A549 (cell line): ENCODE data around the gene TYW3. TPM values are rescaled to one million over a fixed set of nuclear protein-coding genes. Genes with fewer than 3 reads are reported as not detected.

Experiments
- ATAC-seq, 2 experiments: fragments of 200-7000 bp in 1 of 2; fragments of >200 bp in 1 of 2; cut with Nextera tagmentation in 1 of 2; cut with Tn5 transposase in 1 of 2; 3 replicates each; pipeline versions ENCODE4 v1.8.0 to v1.9.1; 2018 to 2020; ENCODE audit warnings: mild to moderate bottlenecking in 1 of 2, moderate library complexity in 1 of 2
- CTCF ChIA-PET: fragments of 300-600 bp; sonication (Branson Sonifier 250); formaldehyde crosslinking; extraction: SDS; loops from one replicate; lab custom pipeline; 2021; ENCODE audit warnings: antibody characterized with exemption, inconsistent platforms; lab: Yijun Ruan, JAX
- POLR2A ChIA-PET: fragments of 350-600 bp; formaldehyde crosslinking; extraction: SDS; loops from one replicate; lab custom pipeline; 2021; ENCODE audit warnings: antibody characterized with exemption, inconsistent platforms; lab: Yijun Ruan, JAX
- DNase-seq, 2 experiments: peaks; one replicate each; pipeline versions ENCODE4 v3.0.0 to v3.0.0-alpha.2; 2011 to 2016; ENCODE audit warnings: low read depth in 1 of 2, low spot score in 1 of 2
- FAIRE-seq: peaks from 2 replicates; lab custom pipeline; 2011; peaks lifted over from hg19 to GRCh38; lab: Jason Lieb, UNC
- H3K27ac ChIP-seq, 2 experiments: fragments of >200 bp; sonication (Bioruptor Twin); formaldehyde crosslinking; 3 replicates each; pipeline ENCODE4 v1.5.1; 2016 to 2017
- H3K4me1 ChIP-seq: fragments of >200 bp; sonication (Bioruptor Twin); formaldehyde crosslinking; 3 replicates; pipeline ENCODE4 v1.6.1; 2016
- H3K4me2 ChIP-seq: fragments of >200 bp; sonication (Bioruptor Twin); formaldehyde crosslinking; 3 replicates; pipeline ENCODE4 v1.6.1; 2016
- H3K4me3 ChIP-seq: fragments of >200 bp; sonication (Bioruptor Twin); formaldehyde crosslinking; 3 replicates; pipeline ENCODE4 v1.5.1; 2016
- H3K9me3 ChIP-seq: fragments of >200 bp; sonication (Bioruptor Twin); formaldehyde crosslinking; 3 replicates; pipeline ENCODE4 v1.6.1; 2016
- CHD2 ChIP-seq: fragments of 150-350 bp; IDR thresholded peaks from 2 replicates; pipeline ENCODE4 v1.6.1; 2014; ENCODE audit warnings: low read length; ENCODE audit not compliant: partially characterized antibody
- ESRRA ChIP-seq: fragments of 150-350 bp; IDR thresholded peaks from 2 replicates; pipeline ENCODE4 v1.6.1; 2014; ENCODE audit warnings: mild to moderate bottlenecking, low read length, borderline replicate concordance
- FOSB ChIP-seq: fragments of 250-450 bp; sonication (Bioruptor Pico); IDR thresholded peaks from 2 replicates; pipeline ENCODE4 v1.5.0; 2020; ENCODE audit warnings: mild to moderate bottlenecking, moderate library complexity
- HEYL ChIP-seq: fragments of 250-450 bp; sonication (Bioruptor Pico); IDR thresholded peaks from 2 replicates; pipeline ENCODE4 v1.8.0; 2021; ENCODE audit warnings: mild to moderate bottlenecking, moderate library complexity
- HOXB13 ChIP-seq: fragments of 250-450 bp; sonication (Bioruptor Pico); IDR thresholded peaks from 2 replicates; pipeline ENCODE4 v1.5.0; 2020; ENCODE audit warnings: low read depth, mild to moderate bottlenecking, moderate library complexity
- JUN ChIP-seq, 2 experiments: fragments of >200 bp; sonication (Bioruptor Twin); formaldehyde crosslinking; IDR thresholded peaks; 2 replicates in 1 of 2; 3 replicates in 1 of 2; pipeline ENCODE4 v1.6.1; 2016 to 2017
- KDM1A ChIP-seq: fragments of 200-600 bp; sonication (generic); IDR thresholded peaks from 2 replicates; pipeline ENCODE4 v1.6.1; 2016; ENCODE audit warnings: low read depth, mild to moderate bottlenecking
- KDM5A ChIP-seq: fragments of 200-600 bp; sonication (generic); IDR thresholded peaks from 2 replicates; pipeline ENCODE4 v1.6.1; 2016; ENCODE audit warnings: antibody characterized with exemption, mild to moderate bottlenecking
- MAFK ChIP-seq: fragments of 450-650 bp; IDR thresholded peaks from 2 replicates; pipeline ENCODE4 v1.6.1; 2014; ENCODE audit not compliant: partially characterized antibody
- MAX ChIP-seq: IDR thresholded peaks from 2 replicates; pipeline ENCODE4 v1.6.1; 2012
- MYC ChIP-seq: IDR thresholded peaks from 2 replicates; pipeline ENCODE4 v1.6.1; 2012; ENCODE audit warnings: mild to moderate bottlenecking, inconsistent platforms, low read length, improper control_type of control experiment, borderline replicate concordance
- NFE2L2 ChIP-seq: fragments of 150-350 bp; conservative IDR thresholded peaks from 2 replicates; pipeline ENCODE4 v1.6.1; 2014; ENCODE audit warnings: low read length
- NPAS2 ChIP-seq: fragments of 250-450 bp; sonication (Bioruptor Pico); IDR thresholded peaks from 2 replicates; pipeline ENCODE4 v1.8.0; 2022; ENCODE audit warnings: mild to moderate bottlenecking, moderate library complexity, borderline replicate concordance
- RAD21 ChIP-seq, 2 experiments: fragments of >200 bp in 1 of 2; sonication (Bioruptor Twin) in 1 of 2; formaldehyde crosslinking in 1 of 2; IDR thresholded peaks in 1 of 2; conservative IDR thresholded peaks in 1 of 2; 2 replicates in 1 of 2; 3 replicates in 1 of 2; pipeline ENCODE4 v1.6.1; 2012 to 2018; ENCODE audit warnings: inconsistent platforms in 1 of 2
- RARB ChIP-seq: fragments of 250-450 bp; sonication (Bioruptor Pico); IDR thresholded peaks from 2 replicates; pipeline ENCODE4 v1.8.0; 2021; ENCODE audit warnings: mild to moderate bottlenecking, moderate library complexity
- REST ChIP-seq: fragments of 200-600 bp; sonication (generic); IDR thresholded peaks from 2 replicates; pipeline ENCODE4 v1.6.1; 2016; ENCODE audit warnings: antibody characterized with exemption, mild to moderate bottlenecking, moderate library complexity
- SMC3 ChIP-seq: fragments of >200 bp; sonication (Bioruptor Twin); formaldehyde crosslinking; IDR thresholded peaks from 3 replicates; pipeline ENCODE4 v1.6.1; 2018; ENCODE audit warnings: inconsistent platforms
- TFCP2L1 ChIP-seq: fragments of 250-450 bp; sonication (Bioruptor Pico); IDR thresholded peaks from 2 replicates; pipeline ENCODE4 v1.5.0; 2021; ENCODE audit warnings: mild to moderate bottlenecking
- ZC3H11A ChIP-seq: fragments of 450-650 bp; IDR thresholded peaks from 2 replicates; pipeline ENCODE4 v1.6.1; 2014; ENCODE audit warnings: antibody characterized with exemption, mild to moderate bottlenecking
- ZSCAN20 ChIP-seq: fragments of 250-450 bp; sonication (Bioruptor Pico); IDR thresholded peaks from 2 replicates; pipeline ENCODE4 v1.8.0; 2022; ENCODE audit warnings: mild to moderate bottlenecking, moderate library complexity
- WGBS: methylation state at CpG from one replicate; pipeline ENCODE4 v1.1.6; 2017; ENCODE audit errors: missing lambda C conversion rate; 5-methylcytosine and 5-hydroxymethylcytosine counted together
- polyA plus RNA-seq, 4 experiments: library from polyadenylated mRNA; depleted of rRNA in 3 of 4; stranded (reverse); fragments of >200 nt; fragmentation: RNase III in 1 of 4; extraction: RNeasy Plus Mini Kit Qiagen cat#74134 plus additional on column Dnase treatment in 1 of 4; gene quantifications; 2 replicates in 3 of 4; 3 replicates in 1 of 4; pipeline ENCODE4 v1.2.3, GENCODE V29; 2011 to 2017
- TF ChIP-seq, protein P1 (sequence below): fragments of >200 bp; sonication (Bioruptor Twin); formaldehyde crosslinking; IDR thresholded peaks from 3 replicates; pipeline ENCODE4 v1.6.1; 2016
- TF ChIP-seq, protein P2 (sequence below): fragments of 150-350 bp; IDR thresholded peaks from 2 replicates; pipeline ENCODE4 v1.6.1; 2014; ENCODE audit warnings: low read depth, mild to moderate bottlenecking, low read length
- TF ChIP-seq, protein P3 (sequence below): IDR thresholded peaks from 2 replicates; pipeline ENCODE4 v1.6.1; 2012
- TF ChIP-seq, protein P4 (sequence below): IDR thresholded peaks from 2 replicates; pipeline ENCODE4 v1.6.1; 2012; ENCODE audit warnings: low read depth, borderline replicate concordance

Gene TYW3
- polyA plus RNA-seq, 2 of the 4 experiments (the other 2 are of a cell fraction) = 17.1 to 33.1 TPM

GRCh38 chr1:74780594-74780993 lies 47.6 kb downstream of the TYW3 start:
- Histone ChIP-seq H3K4me2 (no peak overlapping the region), H3K27ac (no peak overlapping the region), H3K4me1 (no peaks in the 10 kb centered on the region), H3K4me3 (no peak overlapping the region), H3K9me3 (no peaks in the 10 kb centered on the region)
- ATAC-seq (no peak), DNase-seq (no peak), FAIRE-seq (no peak)
- no peak for TF ChIP-seq HEYL (CRISPR knock-in tag)
- peak; percentile 8 for TF ChIP-seq MAFK
- ChIA-PET CTCF (interaction anchor here (0.7 to 0.9 kb wide), 2 partner anchors 8 to 278 kb away, joined by 3 read pairs; no protein-coding TSS in a partner anchor), POLR2A (no interaction called here)
- WGBS = 54% methylated on average over 2 of the region's 2 CpGs

DNA sequence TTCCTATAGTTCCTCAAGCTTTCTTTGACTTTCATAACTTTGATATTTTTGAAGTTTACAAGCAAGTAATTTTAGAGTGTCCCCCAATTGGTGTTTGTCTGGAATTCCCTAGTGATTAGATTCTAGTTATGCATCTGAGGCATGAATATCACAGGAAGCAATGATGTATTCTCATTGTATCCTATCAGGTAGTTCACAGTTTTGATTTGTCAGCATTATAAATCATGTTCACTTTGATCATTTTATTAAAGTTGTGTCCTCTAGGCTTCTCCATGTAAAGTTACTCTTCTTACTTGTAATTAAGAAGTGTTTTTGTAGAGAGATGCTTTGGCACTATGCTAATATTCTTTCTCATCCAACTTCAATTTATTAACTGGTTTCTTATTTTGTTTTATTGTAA lies 53.0 kb downstream of the TYW3 start:
- CTCF ChIA-PET = no interaction called here
- POLR2A ChIA-PET = no interaction called here
- Histone ChIP-seq H3K9me3 (no peaks in the 10 kb centered on the region), H3K4me1 (no peaks in the 10 kb centered on the region)
- ATAC-seq = no peak
- TF ChIP-seq JUN (IDR thresholded peaks at IDR 0.05) (no peak), MAFK (peak; percentile 66)
- TF ChIP-seq, all 56 proteins: peak for 1
- no peak for FAIRE-seq
- no peak for DNase-seq
- H3K27ac ChIP-seq = no peak overlapping the region
- no peak overlapping the region for H3K4me2 ChIP-seq
- H3K4me3 ChIP-seq = no peak overlapping the region

DNA sequence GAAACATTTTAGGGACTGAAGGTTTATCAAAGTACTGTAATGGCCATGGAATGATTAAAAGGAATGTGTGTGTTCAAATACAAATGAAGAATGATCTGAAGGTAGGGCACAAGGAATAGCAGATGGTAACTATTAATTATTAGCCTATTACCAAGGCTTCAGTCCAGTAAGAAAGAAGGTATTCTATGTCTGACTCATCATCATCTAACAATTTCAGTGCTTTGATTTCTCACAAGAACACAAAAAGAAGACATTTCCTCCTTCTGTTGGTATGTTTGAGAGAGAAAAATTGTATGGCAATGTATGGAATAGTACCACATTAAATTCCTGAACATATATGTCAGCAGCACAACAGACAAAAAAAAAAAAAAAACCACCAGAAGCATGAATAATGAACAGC lies 57.5 kb downstream of the TYW3 start:
- no peak for TF ChIP-seq REST
- TF ChIP-seq ESRRA = no peak
- TF ChIP-seq ZC3H11A = no peak
- TF ChIP-seq ZSCAN20 (CRISPR knock-in tag) = no peak
- no peak for TF ChIP-seq MYC
- TF ChIP-seq CHD2 = no peak
- TF ChIP-seq SMC3 = no peak
- TF ChIP-seq HOXB13 (CRISPR knock-in tag) = no peak
- no peak for TF ChIP-seq KDM5A
- TF ChIP-seq HEYL (CRISPR knock-in tag) = no peak
- TF ChIP-seq RARB (CRISPR knock-in tag) = no peak
- no peak for TF ChIP-seq KDM1A
- no peak for TF ChIP-seq NFE2L2
- TF ChIP-seq TFCP2L1 (CRISPR knock-in tag) = no peak
- TF ChIP-seq, protein P1, sequence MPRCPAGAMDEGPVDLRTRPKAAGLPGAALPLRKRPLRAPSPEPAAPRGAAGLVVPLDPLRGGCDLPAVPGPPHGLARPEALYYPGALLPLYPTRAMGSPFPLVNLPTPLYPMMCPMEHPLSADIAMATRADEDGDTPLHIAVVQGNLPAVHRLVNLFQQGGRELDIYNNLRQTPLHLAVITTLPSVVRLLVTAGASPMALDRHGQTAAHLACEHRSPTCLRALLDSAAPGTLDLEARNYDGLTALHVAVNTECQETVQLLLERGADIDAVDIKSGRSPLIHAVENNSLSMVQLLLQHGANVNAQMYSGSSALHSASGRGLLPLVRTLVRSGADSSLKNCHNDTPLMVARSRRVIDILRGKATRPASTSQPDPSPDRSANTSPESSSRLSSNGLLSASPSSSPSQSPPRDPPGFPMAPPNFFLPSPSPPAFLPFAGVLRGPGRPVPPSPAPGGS = no peak
- ATAC-seq (no peak), FAIRE-seq (no peak), DNase-seq (no peak)
- Histone ChIP-seq H3K4me1 (no peaks in the 10 kb centered on the region), H3K4me2 (no peak overlapping the region), H3K4me3 (no peak overlapping the region), H3K9me3 (no peaks in the 10 kb centered on the region), H3K27ac (no peak overlapping the region)
- CTCF ChIA-PET = no interaction called here
- POLR2A ChIA-PET = interaction anchor here (0.6 kb wide), 1 partner anchor 95 kb away, joined by 3 read pairs; no protein-coding TSS in a partner anchor

DNA sequence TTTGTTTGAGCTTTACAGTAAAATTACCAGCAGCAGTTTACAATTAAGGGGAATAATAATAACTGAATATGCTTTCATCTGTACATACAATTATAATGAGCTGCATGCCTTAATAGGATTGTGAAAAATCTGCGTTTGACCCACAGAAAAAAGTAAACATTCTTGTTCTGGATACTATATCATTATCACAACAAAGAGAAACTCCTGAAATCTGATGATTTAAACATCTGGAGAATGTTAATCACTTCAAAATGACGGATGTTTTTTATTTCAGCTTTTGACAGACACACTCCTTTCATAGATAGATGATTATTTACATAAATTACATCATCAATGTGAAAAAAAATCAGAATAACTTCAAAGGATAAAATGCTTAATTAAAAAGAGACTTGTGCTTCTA lies 58.5 kb downstream of the TYW3 start:
- no peak for DNase-seq
- POLR2A ChIA-PET = no interaction called here
- H3K4me3 ChIP-seq = no peak overlapping the region
- CTCF ChIA-PET = no interaction called here
- no peak for FAIRE-seq
- no peaks in the 10 kb centered on the region for H3K9me3 ChIP-seq
- H3K27ac ChIP-seq = no peak overlapping the region
- H3K4me1 ChIP-seq = no peaks in the 10 kb centered on the region
- ATAC-seq = no peak
- H3K4me2 ChIP-seq = no peak overlapping the region
- 27% methylated on average over 2 of the region's 2 CpGs for WGBS
- no peak for TF ChIP-seq MAX
- TF ChIP-seq, protein P2, sequence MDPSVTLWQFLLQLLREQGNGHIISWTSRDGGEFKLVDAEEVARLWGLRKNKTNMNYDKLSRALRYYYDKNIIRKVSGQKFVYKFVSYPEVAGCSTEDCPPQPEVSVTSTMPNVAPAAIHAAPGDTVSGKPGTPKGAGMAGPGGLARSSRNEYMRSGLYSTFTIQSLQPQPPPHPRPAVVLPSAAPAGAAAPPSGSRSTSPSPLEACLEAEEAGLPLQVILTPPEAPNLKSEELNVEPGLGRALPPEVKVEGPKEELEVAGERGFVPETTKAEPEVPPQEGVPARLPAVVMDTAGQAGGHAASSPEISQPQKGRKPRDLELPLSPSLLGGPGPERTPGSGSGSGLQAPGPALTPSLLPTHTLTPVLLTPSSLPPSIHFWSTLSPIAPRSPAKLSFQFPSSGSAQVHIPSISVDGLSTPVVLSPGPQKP = no peak
- TF ChIP-seq, protein P3, sequence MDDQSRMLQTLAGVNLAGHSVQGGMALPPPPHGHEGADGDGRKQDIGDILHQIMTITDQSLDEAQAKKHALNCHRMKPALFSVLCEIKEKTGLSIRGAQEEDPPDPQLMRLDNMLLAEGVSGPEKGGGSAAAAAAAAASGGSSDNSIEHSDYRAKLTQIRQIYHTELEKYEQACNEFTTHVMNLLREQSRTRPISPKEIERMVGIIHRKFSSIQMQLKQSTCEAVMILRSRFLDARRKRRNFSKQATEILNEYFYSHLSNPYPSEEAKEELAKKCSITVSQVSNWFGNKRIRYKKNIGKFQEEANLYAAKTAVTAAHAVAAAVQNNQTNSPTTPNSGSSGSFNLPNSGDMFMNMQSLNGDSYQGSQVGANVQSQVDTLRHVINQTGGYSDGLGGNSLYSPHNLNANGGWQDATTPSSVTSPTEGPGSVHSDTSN = no peak
- TF ChIP-seq, protein P4, sequence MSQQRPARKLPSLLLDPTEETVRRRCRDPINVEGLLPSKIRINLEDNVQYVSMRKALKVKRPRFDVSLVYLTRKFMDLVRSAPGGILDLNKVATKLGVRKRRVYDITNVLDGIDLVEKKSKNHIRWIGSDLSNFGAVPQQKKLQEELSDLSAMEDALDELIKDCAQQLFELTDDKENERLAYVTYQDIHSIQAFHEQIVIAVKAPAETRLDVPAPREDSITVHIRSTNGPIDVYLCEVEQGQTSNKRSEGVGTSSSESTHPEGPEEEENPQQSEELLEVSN = no peak
- TF ChIP-seq NPAS2 = no peak
- no peak for TF ChIP-seq ZC3H11A
- no peak for TF ChIP-seq MAFK
- no peak for TF ChIP-seq FOSB (CRISPR knock-in tag)
- no peak for TF ChIP-seq RAD21 (conservative IDR thresholded peaks at IDR 0.05 in 1 of 2, IDR thresholded peaks at IDR 0.05 in 1 of 2)
